Islet precursor cell (in vitro differentiated cells): ENCODE measurements around the gene LSM4.
"Not testable (repeated sequence)": the region's sequence is repeated elsewhere in the genome, so short reads cannot be mapped to it uniquely, and the experiment has no call there.

Experiments used
- DNase-seq: peaks from one replicate; pipeline ENCODE4 v3.0.0-alpha.2; 2018

The LSM4 gene

DNA sequence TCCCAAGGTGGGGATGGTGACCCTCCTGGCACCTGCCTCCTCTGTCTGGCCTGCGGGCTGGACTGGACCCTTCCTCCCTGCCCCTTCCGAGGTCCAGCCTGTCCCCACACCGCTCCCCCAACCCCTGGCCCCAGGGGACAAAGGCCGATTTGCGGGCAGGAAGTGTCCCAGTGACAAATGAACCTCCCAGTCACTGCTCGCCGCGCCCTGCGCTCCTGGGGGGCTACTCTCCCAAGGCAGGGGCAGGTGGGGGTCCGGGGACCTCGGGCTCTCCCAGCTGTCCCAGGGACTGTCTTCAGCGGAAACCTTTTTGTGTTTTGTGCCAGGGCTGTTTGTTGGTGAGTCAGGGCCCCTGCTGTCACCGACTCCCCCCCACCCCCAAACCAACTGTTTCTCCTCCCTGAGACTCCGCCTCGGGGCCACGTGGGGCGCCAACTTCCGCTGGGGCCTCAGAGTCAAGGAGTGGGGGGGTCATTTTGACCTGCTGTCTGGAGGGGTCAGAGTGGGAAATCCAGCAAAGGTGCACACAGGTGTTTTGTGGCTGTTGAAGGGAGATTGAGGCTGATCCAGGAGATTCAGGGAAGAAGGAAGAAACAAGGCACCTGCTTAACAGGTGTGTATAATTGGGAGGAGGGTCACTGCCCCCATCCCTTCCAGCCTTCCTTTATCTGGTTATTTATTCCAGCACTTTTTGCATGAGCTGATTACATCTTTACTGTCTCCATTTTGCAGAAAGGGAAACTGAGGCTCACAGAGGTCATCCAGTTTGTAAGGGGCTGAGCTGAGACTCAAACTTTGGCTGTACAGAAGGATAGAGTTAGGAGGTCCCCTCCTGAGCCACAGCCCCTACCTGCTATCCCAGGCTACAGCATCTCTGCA lies 18.4 kb upstream of the LSM4 start:
- DNase-seq = no peak

DNA sequence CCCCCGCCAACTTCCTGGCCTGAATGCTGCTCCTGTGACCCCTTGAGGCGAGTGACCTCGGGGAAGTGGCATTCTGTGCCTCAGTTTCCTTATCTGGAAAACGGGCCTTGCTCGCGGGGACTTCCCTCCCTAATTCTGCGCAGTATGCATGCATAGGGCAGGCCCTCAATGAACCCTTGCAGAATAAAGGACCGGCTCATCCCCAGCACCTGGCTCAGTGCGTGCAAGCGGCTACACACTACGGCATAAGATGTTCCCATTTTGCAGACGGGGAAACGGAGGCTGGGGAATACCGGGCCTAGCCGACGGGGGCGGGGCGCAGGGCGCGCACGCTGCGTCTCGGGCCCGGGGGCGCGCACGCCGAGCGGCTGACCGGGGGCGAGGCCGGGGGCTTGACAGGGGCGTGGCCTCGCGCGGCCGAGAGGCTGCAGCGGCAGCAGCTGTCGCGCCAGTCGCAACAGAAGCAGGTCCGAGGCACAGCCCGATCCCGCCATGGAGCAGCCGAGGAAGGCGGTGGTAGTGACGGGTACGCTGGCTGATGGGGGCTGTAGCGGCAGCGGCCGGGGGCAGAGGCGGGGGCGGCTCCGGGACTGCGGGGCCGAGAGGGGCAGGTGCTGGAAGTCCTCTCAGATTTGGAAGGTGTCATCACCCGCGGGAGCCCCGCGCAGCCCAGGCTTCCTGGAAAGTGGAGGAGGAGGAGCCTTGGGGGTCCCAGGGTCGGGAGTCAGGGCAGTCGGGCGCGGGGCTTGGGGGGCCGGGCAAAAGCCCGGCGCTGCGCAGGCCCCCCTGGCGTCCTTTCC lies 17.5 kb upstream of the LSM4 start, which contains the start of gene PGPEP1:
Gene PGPEP1, plus strand, starts transcription at position 409 of the 800 bp plus-strand sequence. Its CDS starts 84 bp downstream, at position 493.
- peak; percentile 78 for DNase-seq

DNA sequence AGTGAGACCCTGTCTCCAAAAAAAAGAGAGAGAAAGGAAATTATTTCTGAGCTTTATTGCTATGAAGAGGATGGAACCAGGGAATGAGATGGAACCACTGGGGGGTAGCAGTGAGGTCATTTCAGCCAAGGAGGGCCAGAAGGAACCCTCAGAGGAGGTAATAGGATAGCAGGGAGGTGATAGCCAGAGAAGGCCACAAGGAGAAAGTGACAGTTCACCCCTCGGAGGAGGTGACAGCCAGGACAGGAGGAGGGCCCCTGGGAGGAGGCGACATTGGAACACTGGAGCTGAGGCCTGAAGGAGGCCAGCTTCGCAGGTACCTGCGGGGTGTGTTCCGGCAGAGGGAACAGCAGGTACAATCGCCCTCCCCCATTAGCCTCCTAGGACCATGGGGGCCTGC lies 16.8 kb upstream of the LSM4 start:
- peak; percentile 64 for DNase-seq

DNA sequence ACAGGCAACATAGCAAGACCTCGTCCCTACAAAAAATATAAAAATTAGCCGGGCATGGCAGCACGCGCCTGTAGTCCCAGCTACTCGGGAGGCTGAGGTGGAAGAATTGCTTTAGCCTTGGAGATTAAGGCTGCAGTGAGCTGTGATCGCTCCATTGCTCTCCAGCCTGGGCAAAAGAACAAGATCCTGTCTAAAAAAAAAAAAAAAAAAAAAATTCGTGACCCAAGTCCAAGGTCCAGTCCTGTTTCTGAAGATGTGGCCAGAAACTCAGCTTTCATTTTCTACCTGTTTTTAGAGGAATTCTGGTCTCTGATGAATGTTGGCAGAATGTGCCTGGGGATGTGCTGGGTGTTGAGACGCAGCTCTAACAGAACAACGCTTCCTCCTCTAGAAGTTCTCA lies 15.7 kb upstream of the LSM4 start:
- DNase-seq = no peak

DNA sequence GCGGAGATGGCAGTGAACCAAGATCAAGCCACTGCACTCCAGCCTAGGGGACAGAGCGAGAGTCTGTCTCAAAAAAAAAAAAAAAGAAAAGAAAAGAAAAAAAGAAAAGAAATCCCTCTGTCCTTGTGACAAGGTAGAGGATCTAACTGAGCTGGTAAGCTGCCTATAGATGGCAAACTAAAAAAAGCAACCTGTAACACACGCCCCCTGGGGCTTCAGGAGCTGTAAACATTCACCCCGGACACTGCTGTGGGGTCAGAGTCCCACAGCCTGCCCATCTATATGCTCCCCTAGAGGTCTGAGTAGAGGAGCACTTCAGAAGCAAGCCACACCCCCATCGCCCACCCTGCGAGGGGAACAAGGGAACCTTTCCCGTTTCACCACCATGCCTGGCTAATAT lies 13.2 kb upstream of the LSM4 start:
- no peak for DNase-seq

DNA sequence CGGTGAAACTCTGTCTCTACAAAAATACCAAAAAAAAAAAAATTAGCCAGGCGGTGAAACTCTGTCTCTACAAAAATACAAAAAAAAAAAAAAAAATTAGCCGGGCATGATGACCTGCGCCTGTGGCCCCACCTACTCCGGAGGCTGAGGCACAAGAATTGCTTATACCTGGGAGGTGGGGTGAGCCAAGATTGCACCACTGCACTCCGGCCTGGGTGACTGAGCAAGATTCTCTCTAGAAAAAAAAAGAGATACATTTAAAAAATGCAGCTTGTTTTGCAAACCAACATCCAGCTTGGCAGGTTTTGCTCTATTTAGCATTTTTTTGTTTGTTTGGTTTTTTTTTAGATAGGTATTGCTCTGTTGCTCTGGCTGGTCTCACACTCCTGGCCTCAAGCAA lies 10.8 kb upstream of the LSM4 start:
- DNase-seq = peak; percentile 61

DNA sequence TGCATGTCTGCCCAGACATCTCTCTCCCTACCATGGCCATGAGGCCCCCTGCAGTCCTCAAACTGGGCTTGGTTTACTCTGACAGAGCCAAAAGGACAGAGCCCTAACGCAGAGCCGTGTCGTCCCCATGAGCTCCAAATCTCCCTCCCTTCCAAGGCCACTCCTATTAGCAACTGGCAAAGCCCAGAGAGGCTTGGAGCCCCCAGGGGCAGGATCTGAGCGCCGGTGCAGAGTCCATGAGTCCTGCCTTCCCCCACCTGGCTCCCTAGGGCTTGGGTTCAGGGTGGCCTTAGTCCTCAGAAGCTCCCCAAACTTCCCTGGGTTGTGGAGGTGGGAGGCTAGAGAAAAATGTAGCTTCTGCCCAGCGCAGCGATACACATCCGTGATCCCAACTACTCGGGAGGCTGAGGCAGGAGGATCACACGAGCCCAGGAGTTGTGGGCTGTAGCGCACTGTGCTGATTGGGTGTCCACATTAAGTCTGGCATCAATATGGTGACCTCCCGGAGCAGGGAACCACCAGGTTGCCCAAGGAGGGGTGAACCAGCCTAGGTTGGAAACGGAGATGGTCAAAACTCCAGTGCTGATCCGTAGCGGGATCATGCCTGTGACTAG lies 10.1 kb upstream of the LSM4 start:
- DNase-seq = peak; percentile 54

DNA sequence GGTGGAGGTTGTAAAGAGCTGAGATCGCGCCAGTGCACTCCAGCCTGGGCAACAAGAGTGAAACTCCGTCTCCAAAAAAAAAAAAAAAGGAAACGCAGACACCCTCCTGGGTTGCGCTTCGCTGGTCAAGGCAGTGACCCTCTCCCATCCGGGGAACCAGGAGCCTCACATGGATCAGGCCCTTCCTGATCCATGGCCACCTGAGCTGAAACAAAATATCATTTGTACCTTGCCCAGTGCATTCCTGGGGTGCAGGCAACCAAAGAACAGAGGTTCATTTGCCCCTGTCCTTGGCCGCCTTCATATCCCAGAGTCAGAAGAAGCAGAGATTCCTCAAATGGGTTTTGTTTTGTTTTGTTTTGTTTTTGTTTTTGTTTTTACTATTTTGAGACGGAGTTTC lies 8.0 kb upstream of the LSM4 start:
- no peak for DNase-seq

DNA sequence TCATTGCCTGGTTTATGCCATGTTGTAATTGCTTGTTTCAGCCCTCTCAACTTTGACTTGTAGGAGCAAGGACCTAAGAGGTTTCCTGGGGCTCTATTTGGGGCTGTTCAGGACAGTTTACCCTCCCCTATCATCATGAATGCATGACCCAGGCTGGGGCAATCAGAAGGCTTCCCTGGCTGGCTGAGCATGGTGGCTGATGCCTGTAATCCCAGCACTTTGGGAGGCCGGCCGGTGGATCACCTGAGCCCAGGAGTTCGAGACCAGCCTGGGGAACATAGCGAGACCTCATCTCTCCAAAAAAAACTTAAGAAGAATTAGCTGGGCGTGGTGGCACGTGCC lies 6.1 kb upstream of the LSM4 start:
- DNase-seq = peak; percentile 52

DNA sequence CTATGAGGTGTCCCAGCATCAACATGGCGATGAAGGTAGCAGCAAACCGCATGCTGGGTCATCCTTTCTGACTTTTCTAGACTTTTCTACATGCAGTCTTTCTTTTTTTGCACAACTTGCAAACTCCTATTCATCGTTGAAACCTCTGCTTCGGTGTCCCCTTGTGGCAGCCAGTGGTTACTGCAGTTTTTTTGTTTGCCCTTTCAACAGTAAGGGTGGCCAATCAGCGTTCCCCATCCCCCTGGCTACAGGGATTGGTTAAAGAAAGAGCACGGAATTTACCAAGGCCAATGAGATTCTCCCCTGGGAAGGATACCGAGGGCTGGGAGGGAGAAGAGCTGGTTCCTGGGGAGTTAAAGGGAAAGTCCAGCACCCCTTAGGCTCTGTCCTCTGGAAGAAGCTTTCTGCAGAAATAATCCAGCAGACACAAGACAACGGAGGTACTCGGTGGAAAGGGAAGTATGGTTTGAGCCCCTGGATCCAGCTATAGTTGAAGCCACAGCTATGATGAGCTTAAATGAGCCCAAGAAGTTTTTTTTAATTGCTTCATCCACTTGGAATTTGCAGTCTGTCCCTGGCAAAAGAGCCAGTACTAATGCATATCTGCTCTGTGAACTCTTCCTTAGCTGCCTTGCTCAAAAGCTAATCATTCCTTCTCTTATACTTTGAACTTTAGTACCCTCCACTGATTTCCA lies 5.6 kb upstream of the LSM4 start:
- DNase-seq = peak; percentile 98

DNA sequence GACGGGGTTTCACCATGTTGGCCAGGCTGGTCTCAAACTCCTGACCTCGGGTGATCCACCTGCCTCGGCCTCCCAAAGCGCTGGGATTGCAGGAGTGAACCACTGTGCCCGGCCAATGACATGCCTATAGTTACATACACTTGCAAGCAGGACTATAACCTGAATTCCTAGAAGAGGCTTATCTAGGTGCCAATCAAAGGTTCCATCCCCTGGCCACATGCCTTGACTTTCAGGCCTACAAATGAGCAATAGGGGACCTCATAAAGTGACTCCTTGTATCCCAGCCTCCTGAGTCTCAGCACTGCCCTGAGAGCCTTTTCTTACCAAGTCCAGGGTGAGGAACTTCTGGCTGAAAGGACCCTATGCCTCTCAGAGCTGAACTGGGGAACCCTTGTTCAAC lies 3.9 kb upstream of the LSM4 start:
- DNase-seq = no peak

DNA sequence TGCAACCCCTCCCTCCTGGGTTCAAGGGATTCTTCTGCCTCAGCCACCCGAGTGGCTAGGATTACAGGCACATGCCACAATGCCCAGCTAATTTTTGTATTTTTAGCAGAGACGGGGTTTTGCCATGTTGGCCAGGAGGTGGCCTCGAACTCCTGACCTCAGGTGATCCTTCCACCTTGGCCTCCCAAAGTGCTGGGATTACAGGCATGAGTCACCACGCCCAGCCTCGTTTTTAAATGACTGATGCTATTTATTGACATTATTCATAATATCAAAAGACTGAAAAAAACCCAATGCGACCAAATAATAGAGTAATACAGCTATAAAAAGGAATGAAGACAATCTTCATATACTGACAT lies 1.5 kb upstream of the LSM4 start:
- not testable (repeated sequence) for DNase-seq

DNA sequence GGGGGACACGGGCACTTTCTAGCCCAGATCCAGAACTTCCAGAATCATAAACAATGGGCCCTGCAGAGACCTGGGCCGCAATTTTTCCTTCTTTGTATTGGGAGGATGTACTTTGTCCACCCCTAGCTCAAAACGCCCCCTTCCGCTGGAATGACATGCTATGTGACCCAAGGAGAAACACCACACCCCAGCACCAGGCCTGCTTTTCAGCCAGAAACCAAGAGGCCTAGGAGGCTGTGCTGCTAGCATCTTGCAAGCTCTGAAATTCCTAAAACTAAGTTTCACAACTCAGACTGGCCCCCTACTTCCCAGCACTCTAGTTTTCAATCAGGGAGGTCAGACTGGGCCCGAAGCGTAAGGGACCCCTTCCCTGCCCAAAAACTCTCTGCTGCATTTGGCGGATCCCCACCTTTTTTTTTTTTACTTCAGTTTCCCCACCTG lies 538 bp downstream of the LSM4 start:
- peak; percentile 84 for DNase-seq

DNA sequence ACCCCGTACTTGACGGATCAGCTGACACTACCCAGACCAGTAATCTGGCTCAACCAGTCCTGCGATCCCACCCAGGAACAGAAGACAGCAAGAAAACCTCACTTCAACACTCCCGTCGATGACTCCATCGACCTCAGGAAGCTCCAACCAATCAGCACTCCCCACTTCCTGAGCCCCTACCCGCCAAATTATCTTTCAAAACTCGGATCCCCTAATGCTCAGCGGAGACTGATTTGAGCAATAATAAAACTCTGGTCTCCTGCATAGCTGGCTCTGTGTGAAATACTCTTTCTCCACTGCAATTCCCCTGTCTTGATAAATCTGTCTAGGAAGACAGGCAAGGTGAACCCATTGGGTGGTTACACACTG lies 1.2 kb downstream of the LSM4 start:
- DNase-seq = peak; percentile 85

DNA sequence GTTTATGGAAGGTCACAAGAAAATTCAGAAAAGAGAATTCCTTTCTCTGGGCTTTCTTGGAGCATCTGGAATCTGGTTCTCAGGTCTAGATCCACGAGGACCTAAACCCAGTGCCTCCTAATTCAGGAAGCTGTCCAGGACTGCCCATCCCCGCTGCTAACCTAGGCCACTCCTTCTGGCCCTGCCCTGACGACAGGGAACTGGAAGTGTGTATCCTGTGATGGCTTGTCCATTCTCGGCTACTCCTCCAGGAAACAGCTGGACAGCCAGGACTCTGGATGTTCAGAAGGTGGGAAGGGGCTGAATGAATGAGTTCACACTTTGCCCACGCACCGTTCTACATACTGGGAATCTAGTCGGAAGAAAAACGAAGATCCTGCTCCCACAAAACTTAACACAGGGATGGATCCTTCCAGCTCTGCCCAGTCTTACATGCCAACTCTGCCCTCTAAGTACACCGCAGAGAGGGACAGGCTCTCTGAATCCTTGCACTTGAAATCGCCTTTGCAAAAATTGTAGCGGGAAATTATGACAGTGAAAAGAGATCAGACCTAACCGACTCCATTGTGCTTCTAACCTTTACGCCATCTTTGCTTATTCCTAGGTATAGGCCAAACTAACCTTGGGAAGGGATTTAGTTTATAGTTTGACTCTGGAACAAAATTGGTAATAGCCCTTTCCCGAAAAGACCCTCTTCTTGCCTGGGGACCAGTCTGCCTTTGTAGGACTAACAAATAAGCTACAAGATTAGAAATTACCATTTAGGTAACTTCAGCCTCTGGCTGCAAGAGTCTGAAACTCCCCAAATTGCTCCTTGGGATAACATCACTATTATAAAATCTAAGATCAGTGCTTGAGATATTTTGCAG lies 1.8 kb downstream of the LSM4 start:
- DNase-seq = no peak

DNA sequence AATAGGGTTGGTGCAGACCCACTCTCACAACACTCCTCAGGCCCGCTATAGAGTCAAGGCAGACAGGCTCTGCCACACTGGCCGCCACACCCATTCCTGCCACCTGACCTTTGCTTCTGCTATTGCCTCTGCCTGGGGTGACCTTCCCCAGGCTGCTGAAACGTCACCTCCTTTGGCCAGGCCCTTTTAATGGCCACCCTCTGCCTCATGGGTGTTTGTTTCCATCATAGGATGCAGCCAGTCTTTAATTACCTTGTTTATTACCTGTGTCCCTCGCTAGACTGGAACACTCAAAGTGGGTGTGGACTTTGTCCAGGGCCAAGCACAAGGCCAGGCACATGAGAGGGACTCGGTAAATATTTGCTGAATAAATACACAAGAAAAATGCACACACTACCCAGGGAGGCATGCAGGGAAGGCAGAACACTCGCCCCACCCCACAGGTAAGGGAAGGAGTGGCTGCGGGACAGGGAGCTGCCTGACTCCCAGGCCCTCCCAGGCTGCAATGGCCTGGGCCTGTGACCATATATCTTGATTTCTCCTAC lies 3.2 kb downstream of the LSM4 start:
- no peak for DNase-seq

DNA sequence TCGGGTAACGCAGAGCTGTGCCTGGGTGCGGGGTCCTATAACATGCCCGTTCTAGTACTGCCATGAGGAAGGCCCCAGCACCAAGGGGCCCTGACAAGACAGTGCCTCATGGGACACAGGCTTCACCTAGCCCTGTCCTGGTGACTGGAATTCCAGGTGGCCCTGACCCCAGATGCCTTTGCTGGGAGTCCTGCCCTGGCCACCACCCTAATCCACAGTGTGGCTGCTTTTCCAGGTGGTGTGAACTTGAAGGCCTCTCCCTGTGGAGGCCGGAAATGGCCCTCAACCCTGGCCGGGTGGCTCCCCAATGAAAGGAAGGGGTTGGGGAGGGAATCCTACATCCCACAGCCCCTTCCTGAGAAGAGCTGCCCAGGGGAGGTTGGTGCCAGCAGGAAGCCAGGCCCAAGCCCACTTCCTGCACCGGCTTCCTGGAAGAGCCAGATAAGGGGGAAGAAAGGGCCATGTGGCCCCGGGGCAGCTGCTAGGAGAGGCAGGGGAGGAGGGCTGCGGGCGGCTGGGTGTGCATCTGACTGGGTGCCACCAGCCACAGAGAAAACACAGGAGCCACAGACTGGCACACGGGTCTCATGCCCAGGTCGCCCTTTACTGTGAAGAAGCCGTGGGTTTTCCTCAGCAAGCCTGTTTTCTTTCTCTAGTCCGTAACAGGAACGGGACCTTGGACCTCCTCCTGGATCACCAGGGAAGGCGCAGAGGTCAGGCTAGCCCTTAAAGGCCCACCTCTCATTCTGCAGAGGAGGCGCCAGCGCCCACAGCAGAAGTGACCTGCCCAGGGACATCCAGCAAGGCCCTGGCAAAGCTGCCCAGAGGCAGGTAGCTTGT lies 4.7 kb downstream of the LSM4 start:
- no peak for DNase-seq

DNA sequence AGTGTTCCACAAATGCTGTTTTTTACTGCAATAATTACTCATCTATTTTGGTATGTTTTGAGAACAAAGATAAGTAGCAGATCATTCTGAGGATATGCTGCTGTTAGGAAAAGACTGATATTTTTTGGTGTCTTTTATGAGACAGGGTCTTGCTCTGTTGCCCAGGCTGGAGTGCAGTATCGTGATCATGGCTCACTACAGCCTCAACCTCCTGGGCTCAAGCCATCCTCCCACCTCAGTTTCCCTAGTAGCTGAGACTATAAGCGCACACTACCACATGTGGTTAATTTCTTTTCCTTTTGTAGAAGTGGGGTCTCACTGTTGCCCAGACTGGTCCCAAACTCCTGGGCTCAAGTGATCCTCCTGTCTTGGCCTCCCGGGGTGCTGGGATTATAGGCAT lies 9.5 kb downstream of the LSM4 start:
- DNase-seq = no peak

DNA sequence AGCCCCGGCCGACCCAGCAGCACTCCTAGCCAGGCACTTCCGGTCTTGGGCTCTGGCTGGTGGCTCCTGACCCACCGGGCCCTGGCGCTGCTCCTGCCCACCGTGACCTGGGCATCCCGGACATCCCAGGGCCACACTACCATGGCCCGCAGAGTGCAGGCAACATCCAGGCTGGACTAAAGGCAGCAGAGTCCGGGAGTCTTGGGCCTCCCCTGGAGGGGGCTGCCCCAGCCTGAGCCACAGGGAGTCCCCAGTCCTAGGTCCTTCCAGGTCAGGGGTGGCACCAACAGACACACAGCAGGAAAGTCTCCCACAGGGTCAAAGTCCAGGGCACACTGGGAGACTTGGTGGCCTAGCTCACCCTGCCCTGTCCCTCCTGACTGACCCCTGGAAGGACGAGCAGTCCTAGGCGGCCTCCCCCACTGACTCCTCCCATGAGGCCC lies 10.8 kb downstream of the LSM4 start:
- DNase-seq = no peak

DNA sequence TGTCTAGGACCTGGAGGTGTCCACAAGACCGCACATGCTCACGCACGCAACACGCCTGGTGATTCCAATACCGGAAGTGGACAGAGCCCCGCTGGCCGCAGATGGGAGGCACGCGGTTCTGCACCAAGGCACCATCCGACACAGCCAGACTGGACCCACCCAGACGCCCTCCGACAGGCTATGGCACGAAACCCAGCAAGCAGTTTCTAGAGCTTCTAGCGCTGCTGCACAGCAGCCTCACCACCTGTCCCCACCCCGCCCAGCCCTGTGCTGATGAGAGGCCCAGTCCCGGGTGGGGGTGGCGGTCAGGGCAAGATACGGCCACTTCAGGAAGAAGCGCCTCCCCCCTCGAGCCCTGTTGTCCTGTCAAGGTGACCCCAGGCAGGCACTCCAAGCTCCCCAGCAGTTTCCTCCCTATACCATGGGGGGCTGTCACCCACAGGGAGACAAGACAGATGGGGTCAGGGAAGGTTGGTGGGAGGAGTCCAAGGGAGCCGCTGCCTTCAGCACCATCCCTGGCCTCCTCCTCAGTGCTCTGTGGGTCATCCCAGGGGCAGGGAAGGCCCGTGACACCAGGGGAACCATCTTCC lies 11.3 kb downstream of the LSM4 start:
- DNase-seq = no peak
